SU-DHL-6 (cell line): ENCODE measurements around the gene WDPCP.
A peak's percentile ranks its signal among the peaks of the same experiment; 100 is the strongest.

Experiments
- H2AFZ ChIP-seq: fragments of 200-600 bp; sonication (generic); 2 replicates; pipeline ENCODE4 v1.6.1; 2014; ENCODE audit warnings: low read depth, mild to moderate bottlenecking, moderate library complexity, mixed read lengths, antibody characterized with exemption, low read length; ENCODE audit not compliant: severe bottlenecking
- H3F3A ChIP-seq: fragments of 200-600 bp; shearing (Covaris generic); 2 replicates; pipeline ENCODE4 v1.6.0; 2016; ENCODE audit warnings: antibody characterized with exemption, mild to moderate bottlenecking; ENCODE audit not compliant: insufficient read depth
- H3K27ac ChIP-seq: fragments of 200-600 bp; sonication (generic); 2 replicates; pipeline ENCODE4 v1.5.1; 2016; ENCODE audit warnings: low read depth, mild to moderate bottlenecking, low read length, moderate library complexity, mixed read lengths
- H3K27me3 ChIP-seq: fragments of 200-600 bp; sonication (generic), shearing (Covaris generic); 2 replicates; pipeline ENCODE4 v1.6.0; 2014; ENCODE audit warnings: mild to moderate bottlenecking, low read length
- H3K36me3 ChIP-seq: fragments of 200-600 bp; sonication (generic); 2 replicates; pipeline ENCODE4 v1.6.1; 2014; ENCODE audit warnings: mild to moderate bottlenecking, low read length, mixed read lengths
- H3K4me2 ChIP-seq: fragments of 300-600, 200-600 bp; shearing (Covaris generic), sonication (generic); 2 replicates; pipeline ENCODE4 v1.6.0; 2014; ENCODE audit warnings: low read length, low read depth, mild to moderate bottlenecking; ENCODE audit not compliant: poor library complexity, severe bottlenecking
- H3K4me3 ChIP-seq: fragments of 200-600 bp; sonication (generic); 2 replicates; pipeline ENCODE4 v1.5.1; 2014; ENCODE audit warnings: antibody characterized with exemption, low read length, mild to moderate bottlenecking, mixed read lengths; ENCODE audit not compliant: insufficient read depth, poor library complexity, severe bottlenecking
- H3K79me2 ChIP-seq: fragments of 200-600 bp; sonication (generic); 2 replicates; pipeline ENCODE4 v1.6.1; 2014; ENCODE audit warnings: mild to moderate bottlenecking, low read length, moderate library complexity; ENCODE audit not compliant: insufficient read depth
- H3K9ac ChIP-seq: fragments of 200-600 bp; sonication (generic); 2 replicates; pipeline ENCODE4 v1.7.0; 2014; ENCODE audit warnings: mild to moderate bottlenecking, low read length
- H3K9me2 ChIP-seq: fragments of 200-600 bp; sonication (generic); replicated peaks from 2 replicates; pipeline ENCODE4 v1.6.1; 2014; ENCODE audit warnings: low read length; ENCODE audit not compliant: insufficient read depth
- H3K9me3 ChIP-seq: fragments of 200-600 bp; sonication (generic); 2 replicates; pipeline ENCODE4 v1.6.1; 2014; ENCODE audit warnings: low read length, mixed read lengths; ENCODE audit not compliant: insufficient read depth
- H4K20me1 ChIP-seq: fragments of 200-600 bp; sonication (generic); 2 replicates; pipeline ENCODE4 v1.6.1; 2014; ENCODE audit warnings: low read depth, mild to moderate bottlenecking, antibody characterized with exemption, low read length, moderate library complexity, mixed read lengths
- CTCF ChIP-seq: fragments of 200-600 bp; sonication (generic); IDR thresholded peaks from one replicate; pipeline ENCODE4 v1.5.1; 2017; ENCODE audit warnings: antibody characterized with exemption, mild to moderate bottlenecking, low read length, moderate library complexity; ENCODE audit not compliant: insufficient read depth, poor library complexity, severe bottlenecking
- EZH2phosphoT487 ChIP-seq: fragments of 200-600 bp; sonication (generic), shearing (Covaris generic); conservative IDR thresholded peaks from 2 replicates; pipeline ENCODE4 v1.6.1; 2018; ENCODE audit warnings: mild to moderate bottlenecking, antibody characterized with exemption, low read length, moderate library complexity, mixed read lengths

Gene WDPCP

GRCh38 chr2:63588385-63589147 is at the start of gene WDPCP, which contains the start of gene MDH1:
Gene WDPCP (minus strand): TSS chr2:63588477. CDS start chr2:63588271, 206 bp downstream.
Gene MDH1 (plus strand): TSS chr2:63588963. CDS start chr2:63589044, 81 bp downstream.
- Histone ChIP-seq H3K4me3 (peak within 1 kb of the TSS; percentile 87), H3K9me3 (no peaks in the 10 kb centered on the region), H3K9me2 (no peaks in the 10 kb centered on the region), H3F3A (peaks cover 40% of the 10 kb centered on the region), H4K20me1 (peaks cover 19% of the 10 kb centered on the region; the same call in 1 of the 2 replicates), H2AFZ (peak within 1 kb of the TSS; percentile 79), H3K4me2 (peak within 1 kb of the TSS; percentile 93), H3K27ac (peak within 1 kb of the TSS; percentile 90), H3K9ac (peak within 1 kb of the TSS; percentile 84), H3K27me3 (no peaks in the 10 kb centered on the region), H3K79me2 (peaks cover 81% of the 10 kb centered on the region), H3K36me3 (0 out of 2 replicates have a peak, but pooled peaks cover 3% of the 10 kb centered on the region)
- TF ChIP-seq EZH2phosphoT487: no peak
- no peak for TF ChIP-seq CTCF

- Histone ChIP-seq H3K9me2 (no peaks in the 10 kb centered on the region), H3K79me2 (no peaks in the 10 kb centered on the region), H2AFZ (no peak overlapping the region), H3K4me2 (no peak overlapping the region), H4K20me1 (no peaks in the 10 kb centered on the region), H3K9me3 (no peaks in the 10 kb centered on the region), H3K36me3 (0 out of 2 replicates have a peak, but pooled peaks cover 2% of the 10 kb centered on the region), H3K27ac (no peak overlapping the region), H3K4me3 (no peak overlapping the region), H3K27me3 (no peaks in the 10 kb centered on the region), H3K9ac (no peak overlapping the region), H3F3A (no peaks in the 10 kb centered on the region)
- TF ChIP-seq EZH2phosphoT487: no peak
- no peak for TF ChIP-seq CTCF
Observed at GRCh38 chr2:63632382-63632781, 44.1 kb upstream of the WDPCP start.

- Histone ChIP-seq H3K36me3 (0 out of 2 replicates have a peak, but pooled peaks cover 2% of the 10 kb centered on the region), H3K4me3 (no peak overlapping the region), H4K20me1 (no peaks in the 10 kb centered on the region), H3K9ac (no peak overlapping the region), H3K79me2 (no peaks in the 10 kb centered on the region), H3K27ac (no peak overlapping the region), H3K9me3 (no peaks in the 10 kb centered on the region), H2AFZ (no peak overlapping the region), H3K4me2 (no peak overlapping the region), H3K9me2 (no peaks in the 10 kb centered on the region), H3F3A (no peaks in the 10 kb centered on the region), H3K27me3 (no peaks in the 10 kb centered on the region)
- TF ChIP-seq CTCF (no peak), EZH2phosphoT487 (no peak)
Observed at GRCh38 chr2:63631501-63631900, 43.2 kb upstream of the WDPCP start.
